HG03103 (cell line): Measurements from ENCODE around the gene SDF2L1.
"Not testable (repeated sequence)": the region's sequence is repeated elsewhere in the genome, so short reads cannot be mapped to it uniquely, and the experiment has no call there.

ENCODE experiments used
- ATAC-seq: cut with Tn5 transposase; IDR thresholded peaks from one replicate; pipeline ENCODE4 v1.9.1; 2021; ENCODE audit warnings: low read depth; ENCODE audit not compliant: unreplicated experiment

Gene SDF2L1

DNA sequence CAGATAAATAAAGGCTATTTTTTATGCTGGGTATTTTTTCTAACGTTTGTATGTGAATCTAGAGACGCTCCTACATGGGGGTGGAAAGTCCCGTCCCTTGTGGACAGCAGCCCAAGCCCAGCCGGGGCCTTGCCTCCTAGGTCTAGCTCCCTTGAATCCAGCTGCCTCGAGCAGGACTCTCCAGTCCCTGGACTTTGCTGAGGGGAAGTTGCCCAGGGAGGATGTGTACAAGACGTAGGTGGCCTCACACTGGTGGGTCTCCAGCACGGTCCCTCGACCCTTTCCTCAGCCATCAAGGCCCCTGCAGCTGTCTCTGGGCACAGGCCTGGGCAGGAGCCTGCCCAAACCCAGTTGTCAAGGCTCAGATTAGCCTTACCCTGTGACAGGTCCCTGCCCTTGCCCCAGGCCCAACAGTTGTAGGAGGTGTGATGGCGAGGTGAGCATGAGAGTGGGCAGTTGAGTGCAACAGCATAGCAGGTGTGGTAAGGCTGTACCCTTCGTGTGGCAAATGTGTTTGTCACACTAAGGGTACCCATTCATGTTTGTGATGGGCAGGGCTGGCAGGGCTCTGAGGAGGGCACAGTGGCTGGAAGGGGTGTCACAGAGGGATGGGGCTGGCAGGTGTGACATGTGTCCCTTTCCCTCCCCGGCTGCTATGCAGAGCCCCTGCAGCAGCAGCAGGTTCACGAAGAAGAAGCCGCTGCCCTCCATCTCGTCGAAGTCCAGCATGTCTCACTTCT, 6.2 kb upstream of the SDF2L1 start:
- ATAC-seq, result no peak

GRCh38 chr22:21636629-21637218, 5.4 kb upstream of the SDF2L1 start:
- ATAC-seq, result no peak

DNA sequence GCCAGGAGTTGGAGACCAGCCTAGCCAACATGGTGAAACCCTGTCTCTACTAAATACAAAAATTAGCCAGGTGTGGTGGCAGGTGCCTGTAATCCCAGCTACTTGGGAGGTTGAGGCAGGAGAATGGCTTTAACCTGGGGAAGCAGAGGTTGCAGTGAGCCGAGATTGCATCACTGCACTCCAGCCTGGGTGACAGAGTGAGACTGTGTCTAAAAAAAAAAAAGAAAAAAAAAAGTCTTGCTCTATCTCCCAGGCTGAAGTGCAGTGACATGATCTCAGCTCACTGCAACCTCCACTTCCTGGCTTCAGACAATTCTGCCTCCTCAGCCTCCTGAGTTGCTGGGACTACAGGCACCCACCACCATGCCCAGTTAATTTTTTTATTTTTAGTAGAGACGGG, 4.7 kb upstream of the SDF2L1 start:
- not testable (repeated sequence) for ATAC-seq

DNA sequence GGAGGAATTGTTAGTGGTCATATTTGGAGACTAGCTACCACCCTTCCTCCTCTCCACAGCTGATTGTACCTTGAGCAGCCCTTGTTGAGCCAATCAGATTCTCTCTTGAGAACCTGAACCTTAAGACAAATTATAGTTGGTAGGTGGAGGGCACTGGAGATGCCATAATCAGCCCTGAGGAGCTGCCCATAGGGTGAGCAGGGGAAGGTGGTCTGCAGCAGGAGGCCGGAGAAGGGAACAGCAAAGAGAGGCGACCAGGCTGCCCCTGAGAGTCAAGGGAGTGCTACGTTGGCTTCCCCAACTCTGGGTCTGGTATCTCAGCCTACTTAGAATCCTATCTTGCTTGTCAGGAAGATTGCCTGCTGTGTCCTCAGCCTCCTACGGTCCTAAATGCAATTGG, 2.7 kb upstream of the SDF2L1 start:
- no peak for ATAC-seq

DNA sequence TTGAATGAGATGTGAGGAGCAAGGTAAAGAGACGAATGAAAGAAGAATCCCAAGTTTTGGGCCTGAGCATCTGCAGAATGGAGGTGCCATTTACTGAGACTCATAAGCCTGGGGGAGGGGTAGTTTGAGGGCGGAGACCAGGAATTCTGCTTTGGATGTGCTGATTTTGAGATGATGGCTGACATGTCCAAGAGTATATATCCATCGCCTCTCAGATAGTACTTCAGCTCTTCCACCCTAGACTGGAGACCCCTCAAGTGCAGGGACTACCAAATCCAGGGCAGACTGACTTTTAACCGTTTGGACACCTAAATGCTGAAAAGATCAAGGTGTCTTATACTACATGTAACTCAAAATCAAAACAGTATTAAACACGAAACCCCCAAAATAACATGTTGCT, 1.3 kb upstream of the SDF2L1 start:
- ATAC-seq, result no peak

DNA sequence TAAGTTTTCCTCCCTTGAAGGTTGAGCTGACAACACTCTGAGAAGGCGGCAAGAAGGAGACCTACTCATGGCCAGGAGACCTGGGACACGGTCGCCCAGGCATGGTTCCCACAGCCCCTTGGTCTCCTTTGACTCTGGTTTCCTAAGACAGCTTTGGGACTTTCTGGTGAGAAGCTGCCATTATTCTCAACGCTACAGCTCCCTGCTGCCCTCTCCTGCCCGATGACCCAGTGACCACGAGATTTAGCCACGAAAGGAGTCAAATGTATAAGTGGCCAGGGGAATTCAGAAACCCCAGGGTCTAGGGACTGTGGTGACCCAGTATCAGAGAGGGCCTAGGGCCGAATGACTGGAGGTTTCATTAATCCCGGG, 699 bp upstream of the SDF2L1 start:
- no peak for ATAC-seq

DNA sequence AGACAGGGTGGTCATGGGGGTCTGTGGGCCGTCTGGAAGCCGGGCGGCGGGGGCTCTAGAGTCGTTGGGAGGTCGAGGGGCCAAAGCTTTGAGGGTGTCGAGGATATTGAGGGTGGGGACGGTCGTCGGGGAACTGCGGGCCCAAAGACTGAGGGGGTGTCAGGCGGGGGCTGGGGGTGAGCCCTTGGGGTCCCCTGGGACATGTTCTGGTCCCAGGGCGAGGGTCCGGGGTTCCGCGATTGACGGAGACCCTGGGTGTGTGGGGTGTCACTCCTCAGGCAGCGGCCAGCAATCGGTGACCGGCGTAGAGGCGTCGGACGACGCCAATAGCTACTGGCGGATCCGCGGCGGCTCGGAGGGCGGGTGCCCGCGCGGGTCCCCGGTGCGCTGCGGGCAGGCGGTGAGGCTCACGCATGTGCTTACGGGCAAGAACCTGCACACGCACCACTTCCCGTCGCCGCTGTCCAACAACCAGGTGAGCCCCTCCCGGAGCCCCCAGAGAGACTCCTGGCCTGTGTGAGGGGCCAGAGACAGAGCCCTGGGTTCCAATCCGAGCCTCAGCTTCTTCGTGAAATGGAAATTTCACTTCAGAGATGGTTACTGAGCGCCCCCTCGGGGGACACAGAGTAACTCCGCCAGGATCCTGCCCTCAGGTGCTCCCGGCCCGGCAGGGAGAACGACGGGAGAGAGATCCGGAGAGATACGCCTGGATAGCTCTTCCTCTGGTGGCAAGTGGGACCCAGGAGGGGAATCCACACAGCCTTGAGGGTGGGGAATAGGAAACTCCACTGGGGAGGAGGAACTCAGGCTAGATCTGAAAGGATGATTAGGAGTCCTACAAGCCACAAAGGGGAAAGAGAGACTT, 714 bp downstream of the SDF2L1 start:
- no peak for ATAC-seq

DNA sequence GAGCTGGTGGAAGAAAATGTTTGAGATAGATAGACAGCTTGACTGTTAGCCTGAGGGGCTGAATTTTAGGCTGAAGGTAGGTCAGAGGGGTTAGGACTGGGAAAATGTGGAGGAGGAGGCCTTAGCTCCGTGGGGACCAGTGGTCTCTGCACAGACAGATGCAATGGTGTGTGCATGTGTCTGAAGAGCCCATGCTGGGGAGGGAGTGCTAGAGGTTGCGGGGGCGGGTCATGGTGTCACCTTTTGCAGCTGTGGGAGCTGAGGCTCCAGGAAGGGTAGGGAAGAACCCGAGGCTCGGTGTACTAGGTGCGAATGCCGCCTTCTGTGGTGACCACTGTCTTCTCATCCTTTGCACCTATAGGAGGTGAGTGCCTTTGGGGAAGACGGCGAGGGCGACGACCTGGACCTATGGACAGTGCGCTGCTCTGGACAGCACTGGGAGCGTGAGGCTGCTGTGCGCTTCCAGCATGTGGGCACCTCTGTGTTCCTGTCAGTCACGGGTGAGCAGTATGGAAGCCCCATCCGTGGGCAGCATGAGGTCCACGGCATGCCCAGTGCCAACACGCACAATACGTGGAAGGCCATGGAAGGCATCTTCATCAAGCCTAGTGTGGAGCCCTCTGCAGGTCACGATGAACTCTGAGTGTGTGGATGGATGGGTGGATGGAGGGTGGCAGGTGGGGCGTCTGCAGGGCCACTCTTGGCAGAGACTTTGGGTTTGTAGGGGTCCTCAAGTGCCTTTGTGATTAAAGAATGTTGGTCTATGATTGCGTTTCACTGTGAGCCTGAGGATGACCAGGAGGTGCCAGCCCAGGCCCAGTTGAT, 1.6 kb downstream of the SDF2L1 start:
- ATAC-seq, result no peak

DNA sequence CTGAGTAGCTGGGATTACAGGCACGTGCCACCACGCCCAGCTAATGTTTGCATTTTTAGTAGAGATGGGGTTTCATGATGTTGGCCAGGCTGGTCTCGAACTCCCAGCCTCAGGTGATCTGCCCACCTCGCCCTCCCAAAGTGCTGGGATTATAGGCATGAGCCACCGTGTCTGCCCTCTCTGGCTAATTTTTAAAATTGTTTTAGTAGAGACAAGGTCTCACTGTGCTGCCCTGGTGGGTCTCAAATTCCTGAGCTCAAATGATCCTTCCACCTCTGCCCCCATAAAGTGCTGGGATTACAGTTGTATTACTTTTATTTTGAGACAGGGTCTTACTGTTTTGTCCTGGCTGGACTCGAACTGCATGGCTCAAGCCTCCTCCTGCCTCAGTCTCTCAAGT, 3.4 kb downstream of the SDF2L1 start:
- ATAC-seq, result not testable (repeated sequence)

DNA sequence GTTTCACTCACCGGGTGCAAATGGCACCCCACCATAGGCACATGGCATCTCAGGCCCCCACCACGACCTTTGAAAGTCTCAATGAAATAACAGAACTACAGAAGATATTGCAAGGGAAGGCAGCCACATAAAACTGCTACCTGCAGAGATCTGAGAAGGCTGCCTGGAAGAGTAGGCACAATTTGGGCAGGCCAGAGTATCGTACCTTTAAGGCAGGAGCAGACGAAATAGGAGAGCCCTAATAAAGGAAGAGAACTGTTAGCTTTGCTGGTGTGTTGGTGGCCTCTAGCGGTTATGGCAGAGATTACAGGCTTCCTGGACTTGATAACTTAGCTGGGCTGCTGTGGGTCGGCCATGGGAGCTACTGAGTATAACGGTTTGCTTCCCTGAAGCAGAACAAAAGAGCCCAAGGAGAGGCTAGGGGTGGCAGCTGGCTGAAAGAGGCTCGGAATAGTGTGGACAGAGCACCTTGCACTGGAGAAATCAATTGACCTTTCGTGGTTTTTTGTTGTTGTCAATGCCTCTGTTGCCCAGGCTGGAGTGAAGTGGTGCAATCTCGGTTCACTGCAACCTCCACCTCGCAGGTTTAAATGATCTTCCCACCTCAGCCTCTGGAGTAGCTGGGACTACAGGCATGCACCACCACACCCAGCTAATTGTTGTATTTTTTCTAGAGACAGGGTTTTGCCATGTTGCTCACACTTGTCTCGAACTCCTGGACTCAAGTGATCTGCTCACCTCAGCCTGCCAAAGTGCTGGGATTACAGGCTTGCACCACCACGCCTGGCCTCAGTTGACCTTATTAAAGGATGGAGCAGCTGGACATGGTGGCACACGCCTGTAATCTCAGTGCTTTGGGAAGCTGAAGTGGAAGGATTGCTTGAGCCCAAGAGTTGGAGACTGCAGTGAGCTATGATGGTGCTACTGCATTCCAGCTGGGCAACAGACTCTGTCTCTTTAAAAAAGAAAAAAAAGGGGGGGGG, 4.8 kb downstream of the SDF2L1 start:
- ATAC-seq, result no peak

DNA sequence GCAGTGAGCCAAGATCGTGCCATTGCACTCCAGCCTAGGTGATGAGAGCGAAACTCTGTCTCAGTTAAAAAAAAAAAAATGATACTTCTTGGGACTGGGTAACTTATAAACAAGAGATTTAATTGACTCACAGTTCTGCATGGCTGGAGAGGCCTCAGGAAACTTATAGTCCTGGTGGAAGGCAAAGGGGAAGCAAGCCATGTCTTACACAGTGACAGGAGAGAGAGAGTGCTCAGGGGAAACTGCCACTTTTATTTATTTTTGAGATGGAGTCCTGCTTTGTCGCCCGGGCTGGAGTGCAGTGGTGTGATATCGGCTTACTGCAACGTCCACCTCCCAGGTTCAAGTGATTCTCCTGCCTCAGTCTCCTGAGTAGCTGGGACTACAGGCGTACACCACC, 8.2 kb downstream of the SDF2L1 start:
- no peak for ATAC-seq

DNA sequence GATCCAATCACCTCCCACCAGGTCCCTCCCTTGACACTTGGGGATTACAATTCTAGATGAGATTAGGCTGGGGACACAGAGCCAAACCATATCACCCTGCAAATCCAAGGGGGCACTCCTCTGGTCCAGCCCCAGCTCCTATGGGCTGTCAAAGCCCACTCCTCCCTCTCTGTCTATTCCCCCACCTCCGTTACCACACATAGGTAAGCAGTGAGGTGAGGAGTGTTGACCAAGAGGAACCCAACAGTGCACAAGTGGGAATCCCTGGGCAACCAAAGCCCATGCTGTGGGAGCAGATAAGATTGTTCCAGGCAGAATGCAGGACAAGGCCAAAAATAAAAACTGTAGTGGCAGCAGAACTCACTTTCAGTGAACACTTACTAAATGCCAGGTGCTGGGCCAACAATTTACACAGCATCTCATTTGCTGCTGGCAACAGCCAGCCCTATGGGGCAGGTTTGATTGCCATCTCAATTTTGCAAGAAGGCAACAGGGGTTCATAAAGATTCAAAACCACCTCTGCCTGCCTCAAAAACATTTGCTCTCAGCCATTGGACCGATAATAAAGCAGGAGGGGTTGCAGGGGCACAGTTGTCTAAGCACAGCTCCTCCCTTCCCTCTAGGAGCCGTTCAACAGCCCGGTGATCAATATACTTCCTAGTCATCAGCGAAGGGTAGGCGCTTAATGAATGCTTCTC, 8.9 kb downstream of the SDF2L1 start:
- no peak for ATAC-seq

DNA sequence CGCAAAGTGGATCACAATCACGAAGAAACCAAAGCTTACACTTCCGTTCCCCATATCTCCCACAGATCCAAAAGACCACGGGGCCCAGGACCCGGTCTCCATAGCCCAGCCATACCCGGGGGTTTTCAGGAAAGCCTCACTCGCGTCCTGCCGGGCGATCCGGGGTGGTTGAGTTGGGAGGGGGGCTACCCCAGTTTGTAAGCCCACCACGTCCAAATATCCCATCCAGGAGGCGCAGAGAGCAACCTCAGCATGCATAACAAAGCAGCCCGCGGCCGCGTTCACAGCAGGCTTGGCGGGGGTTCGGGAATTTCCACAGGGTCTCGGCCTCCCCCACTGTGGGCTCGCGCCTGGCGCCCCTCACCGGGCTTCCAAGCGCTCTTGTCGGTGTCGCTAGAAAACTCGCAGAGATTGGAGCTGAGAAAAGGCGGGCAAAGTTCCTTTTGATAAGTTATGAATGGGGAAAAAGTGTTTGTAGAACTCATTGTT, 9.5 kb downstream of the SDF2L1 start:
- ATAC-seq, result peak; percentile 15

DNA sequence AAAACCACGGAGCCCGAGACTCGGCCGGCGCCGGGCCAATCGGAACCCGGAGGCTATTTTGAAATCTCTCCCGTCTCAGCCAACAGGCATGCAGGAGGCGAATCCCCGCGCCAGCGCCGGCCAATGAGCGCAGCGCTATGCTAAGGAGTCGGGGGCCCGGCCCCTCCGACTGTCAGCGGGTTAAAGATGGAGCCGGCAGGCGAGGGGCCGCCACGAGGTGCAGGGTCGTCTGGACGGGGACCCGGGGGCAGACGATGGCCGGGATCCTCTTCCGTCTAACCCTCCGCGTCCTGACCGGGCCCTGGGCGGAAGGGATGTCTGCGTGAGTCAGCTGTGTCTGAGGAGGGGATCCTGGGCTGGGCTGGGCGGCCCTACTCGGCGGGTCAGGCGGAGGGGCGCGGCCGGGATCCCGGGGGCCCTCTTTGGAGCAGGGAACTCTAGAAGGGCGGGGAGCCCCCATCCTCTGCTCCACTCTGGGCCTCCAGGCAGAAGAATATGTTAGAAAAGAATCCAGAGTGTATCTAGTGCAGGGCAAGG, 10.0 kb downstream of the SDF2L1 start:
- ATAC-seq, result peak; percentile 83

DNA sequence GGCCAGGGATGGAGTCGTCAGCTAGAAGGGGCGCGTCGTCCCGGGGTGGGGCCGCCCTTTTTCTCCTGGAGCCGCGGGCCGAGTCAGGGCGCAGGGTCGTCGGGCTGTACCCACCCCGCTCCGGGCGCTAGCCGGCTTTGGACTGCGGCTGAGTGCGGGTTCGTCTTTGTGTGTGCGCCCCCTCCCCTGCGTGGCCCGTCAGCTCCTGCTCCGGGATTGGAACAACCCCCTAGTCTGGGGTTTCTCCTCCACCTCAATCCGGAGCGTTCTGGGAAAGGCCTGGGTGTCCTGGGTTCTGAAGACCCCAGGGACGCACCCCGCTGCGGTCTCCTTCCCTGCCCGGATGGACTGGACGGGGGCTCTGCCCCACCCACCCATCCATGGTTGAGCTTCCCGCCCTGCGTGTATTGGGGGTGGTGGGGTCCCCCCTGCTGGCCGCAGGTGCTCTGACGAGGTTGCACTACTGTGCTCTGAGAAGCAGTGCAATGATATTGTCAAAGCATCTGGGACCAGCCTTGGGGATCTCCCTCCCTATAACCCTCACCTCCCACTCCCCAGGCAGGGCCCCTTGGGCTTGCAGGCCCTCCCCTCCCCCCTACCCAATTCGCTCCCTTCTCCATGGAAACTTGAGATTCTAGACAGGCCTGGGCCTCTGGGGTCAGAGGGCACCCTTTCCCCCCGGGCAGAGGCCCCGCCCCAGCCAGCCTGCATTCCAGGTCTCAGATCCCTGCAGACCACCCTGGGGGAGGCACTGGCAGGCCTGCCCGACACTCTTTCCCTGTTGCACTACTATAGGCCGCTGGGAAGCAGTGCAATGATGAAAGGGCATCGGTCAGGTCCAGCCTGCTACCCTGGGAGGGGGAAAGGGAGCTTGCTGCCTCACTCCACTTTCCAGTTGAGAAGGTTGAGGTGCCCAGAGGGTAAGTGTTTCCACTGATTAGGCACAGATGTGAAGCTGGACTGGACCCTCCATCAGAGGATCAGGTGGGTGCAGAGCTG, 10.7 kb downstream of the SDF2L1 start:
- ATAC-seq, result no peak

DNA sequence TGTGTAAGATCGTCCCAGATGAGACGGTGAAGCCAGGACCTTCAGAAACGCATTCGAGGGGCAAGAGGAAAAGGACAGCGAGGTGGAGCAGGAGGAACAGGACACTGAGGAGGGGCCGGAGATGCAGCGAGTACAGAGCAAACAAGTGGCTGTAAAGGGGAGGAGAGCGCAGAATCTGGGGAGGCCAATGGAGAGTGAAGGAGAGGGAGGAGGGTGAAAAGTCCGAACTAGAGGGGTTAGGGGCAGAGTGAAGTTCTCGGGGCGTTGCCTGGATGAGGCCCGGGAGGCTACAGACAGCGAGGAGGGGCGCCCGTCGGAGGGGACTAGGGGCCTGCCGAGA, 14.9 kb downstream of the SDF2L1 start:
- ATAC-seq, result no peak

- no peak for ATAC-seq
These were observed 15.4 kb downstream of the SDF2L1 start for GRCh38 chr22:21657360-21658032.
